Kidney tubule cell (primary cell): ENCODE results near the gene GPRC5D.

Source experiments
- DNase-seq: peaks from one replicate; pipeline ENCODE4 v3.0.0-alpha.2; 2018; ENCODE audit warnings: low spot score

GPRC5D gene

GRCh38 chr12:12908252-12908651, 43.7 kb downstream of the GPRC5D start:
- no peak for DNase-seq

GRCh38 chr12:12907552-12907951, 44.4 kb downstream of the GPRC5D start:
- no peak for DNase-seq

- peak; percentile 69 for DNase-seq
Observed at GRCh38 chr12:12903642-12904609, 48.0 kb downstream of the GPRC5D start.

- DNase-seq: no peak
Observed at GRCh38 chr12:12902036-12902435, 49.9 kb downstream of the GPRC5D start.

GRCh38 chr12:12901158-12901791, 50.7 kb downstream of the GPRC5D start:
- peak; percentile 91 for DNase-seq

- DNase-seq: no peak
Observed at GRCh38 chr12:12900786-12901157, 51.2 kb downstream of the GPRC5D start.

GRCh38 chr12:12899530-12900380, 52.2 kb downstream of the GPRC5D start:
- DNase-seq: peak; percentile 85

- DNase-seq: no peak
Observed at GRCh38 chr12:12898911-12899511, 53.0 kb downstream of the GPRC5D start.

GRCh38 chr12:12898136-12898717, 53.7 kb downstream of the GPRC5D start:
- no peak for DNase-seq

- DNase-seq: no peak
Observed at GRCh38 chr12:12897302-12897701, 54.7 kb downstream of the GPRC5D start.

- peak; percentile 91 for DNase-seq
Observed at GRCh38 chr12:12896260-12896659, 55.7 kb downstream of the GPRC5D start.

GRCh38 chr12:12893438-12893837, 58.5 kb downstream of the GPRC5D start:
- DNase-seq: no peak

GRCh38 chr12:12892681-12893141, 59.3 kb downstream of the GPRC5D start:
- peak; percentile 41 for DNase-seq

- no peak for DNase-seq
Observed at GRCh38 chr12:12891881-12892355, 60.1 kb downstream of the GPRC5D start.

- peak; percentile 96 for DNase-seq
Observed at GRCh38 chr12:12891080-12891880, 60.7 kb downstream of the GPRC5D start, which contains the start of gene GPRC5A. GPRC5A (plus strand) TSS chr12:12891562; CDS start chr12:12908250, 16,688 bp downstream.
